ENCODE data around the gene SCYGR6. TPM values are rescaled to one million over a fixed set of nuclear protein-coding genes. Genes with fewer than 3 reads are reported as not detected.

Gene SCYGR6
- total RNA-seq, 2 experiments from 2014 or later: not detected

DNA sequence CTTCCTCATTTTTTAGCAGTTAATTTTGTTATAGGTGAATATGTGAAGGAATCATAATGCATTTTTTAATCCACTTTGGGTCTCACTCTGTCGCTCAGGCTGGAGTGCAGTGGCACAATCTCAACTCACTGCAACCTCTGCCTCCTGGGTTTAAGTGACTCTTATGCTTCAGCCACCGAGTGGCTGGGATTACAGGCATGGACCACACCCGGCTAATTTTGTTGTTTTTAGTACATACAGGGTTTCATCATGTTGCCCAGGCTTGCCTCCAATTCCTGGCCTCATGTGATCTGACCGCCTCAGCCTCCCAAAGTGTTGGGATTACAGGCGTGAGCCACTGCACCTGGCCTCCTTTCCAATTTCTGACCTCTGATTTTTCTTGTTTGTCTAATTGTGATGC, 40.3 kb downstream of the SCYGR6 start:
- Mint-ChIP-seq H3K4me1 (no peaks in the 10 kb centered on the region), H3K36me3 (no peaks in the 10 kb centered on the region), H3K27ac (no peak overlapping the region), H3K9me3 (no peaks in the 10 kb centered on the region), H3K4me3 (no peak overlapping the region), H3K27me3 (peaks cover 27% of the 10 kb centered on the region)
- DNase-seq: no peak

DNA sequence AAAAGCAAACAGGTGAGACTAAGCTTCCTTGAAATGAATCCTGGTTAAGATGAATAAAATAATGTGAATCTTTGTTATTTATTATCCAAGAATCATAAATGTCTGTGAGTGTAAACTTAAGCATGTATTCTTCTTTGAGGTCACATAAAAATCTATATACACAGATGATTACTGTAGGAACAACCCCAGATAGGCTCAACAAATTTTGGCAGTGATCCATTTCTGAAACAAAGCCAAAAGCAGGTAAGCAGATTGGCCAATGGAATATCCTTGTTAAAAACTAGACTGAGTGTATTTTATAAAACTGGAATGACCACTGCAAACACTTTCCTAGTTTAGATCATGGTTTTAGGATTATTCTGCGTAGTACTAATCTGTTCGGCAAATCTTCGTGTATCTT, 46.6 kb downstream of the SCYGR6 start:
- H3K27me3 Mint-ChIP-seq: peaks cover 4% of the 10 kb centered on the region
- no peaks in the 10 kb centered on the region for H3K36me3 Mint-ChIP-seq
- no peak for DNase-seq
- no peaks in the 10 kb centered on the region for H3K4me1 Mint-ChIP-seq
- H3K9me3 Mint-ChIP-seq: no peaks in the 10 kb centered on the region
- no peak overlapping the region for H3K27ac Mint-ChIP-seq
- no peak overlapping the region for H3K4me3 Mint-ChIP-seq

DNA sequence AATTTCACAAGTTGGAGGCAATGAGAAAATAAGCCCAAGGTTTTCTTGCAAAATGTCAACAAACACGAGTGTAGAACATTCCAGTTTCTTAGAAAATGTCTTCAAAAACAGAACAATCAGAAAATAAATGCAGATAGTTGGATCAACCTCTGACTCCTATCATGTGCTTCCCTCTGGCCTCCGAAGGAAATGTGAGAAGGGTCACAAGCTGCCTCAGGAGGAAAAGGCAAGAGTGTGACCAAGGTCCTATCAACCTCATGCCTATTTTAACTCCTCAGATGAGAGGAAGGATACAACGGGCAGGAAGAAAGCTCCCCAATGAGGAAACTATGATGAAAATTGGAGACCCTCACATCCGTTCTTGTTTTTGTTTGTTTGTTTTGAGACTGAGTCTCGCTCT, 50.1 kb downstream of the SCYGR6 start:
- H3K4me1 Mint-ChIP-seq: no peaks in the 10 kb centered on the region
- no peak overlapping the region for H3K27ac Mint-ChIP-seq
- H3K36me3 Mint-ChIP-seq: no peaks in the 10 kb centered on the region
- peaks cover 8% of the 10 kb centered on the region for H3K27me3 Mint-ChIP-seq
- no peak for DNase-seq
- no peak overlapping the region for H3K4me3 Mint-ChIP-seq
- H3K9me3 Mint-ChIP-seq: no peaks in the 10 kb centered on the region

Other genes with a start within 250 kb of the SCYGR6 start
- not detected for gene SCYGR2, start 125.9 kb downstream of the SCYGR6 start, total RNA-seq
- not detected for gene SCYGR3, start 109.9 kb downstream of the SCYGR6 start, total RNA-seq
- gene SCYGR4, start 107.3 kb downstream of the SCYGR6 start, total RNA-seq: not detected
- gene SCYGR5, start 58.0 kb downstream of the SCYGR6 start, total RNA-seq: not detected
- gene SLC19A3, start 6.7 kb downstream of the SCYGR6 start, total RNA-seq: not detected
- gene SCYGR7, start 3.6 kb upstream of the SCYGR6 start, total RNA-seq: not detected
- not detected for gene SCYGR8, start 21.1 kb upstream of the SCYGR6 start, total RNA-seq
- gene CCL20, start 89.1 kb upstream of the SCYGR6 start, total RNA-seq: 1 to 10 TPM; 3.1 to 4.4 TPM
- gene DAW1, start 146.9 kb upstream of the SCYGR6 start, total RNA-seq: not detected

Measured in activated naive CD8-positive, alpha-beta T cell treated with anti-CD3 and anti-CD28 coated beads for 36 hours (primary cell).